ENCODE data around the gene PRDM16.

GRCh38 chr1:3244025-3244926, 175.3 kb downstream of the PRDM16 start:
- TF ChIP-seq, protein P1, sequence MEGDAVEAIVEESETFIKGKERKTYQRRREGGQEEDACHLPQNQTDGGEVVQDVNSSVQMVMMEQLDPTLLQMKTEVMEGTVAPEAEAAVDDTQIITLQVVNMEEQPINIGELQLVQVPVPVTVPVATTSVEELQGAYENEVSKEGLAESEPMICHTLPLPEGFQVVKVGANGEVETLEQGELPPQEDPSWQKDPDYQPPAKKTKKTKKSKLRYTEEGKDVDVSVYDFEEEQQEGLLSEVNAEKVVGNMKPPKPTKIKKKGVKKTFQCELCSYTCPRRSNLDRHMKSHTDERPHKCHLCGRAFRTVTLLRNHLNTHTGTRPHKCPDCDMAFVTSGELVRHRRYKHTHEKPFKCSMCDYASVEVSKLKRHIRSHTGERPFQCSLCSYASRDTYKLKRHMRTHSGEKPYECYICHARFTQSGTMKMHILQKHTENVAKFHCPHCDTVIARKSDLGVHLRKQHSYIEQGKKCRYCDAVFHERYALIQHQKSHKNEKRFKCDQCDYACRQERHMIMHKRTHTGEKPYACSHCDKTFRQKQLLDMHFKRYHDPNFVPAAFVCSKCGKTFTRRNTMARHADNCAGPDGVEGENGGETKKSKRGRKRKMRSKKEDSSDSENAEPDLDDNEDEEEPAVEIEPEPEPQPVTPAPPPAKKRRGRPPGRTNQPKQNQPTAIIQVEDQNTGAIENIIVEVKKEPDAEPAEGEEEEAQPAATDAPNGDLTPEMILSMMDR (IDR thresholded peaks at IDR 0.05), result no peak
- TF ChIP-seq EP300 (IDR thresholded peaks at IDR 0.05; ENCODE audit: low read depth) (no peak), POLR2A (IDR thresholded peaks at IDR 0.05) (no peak)
